Right ventricle myocardium inferior (tissue), 1 donor: ENCODE measurements around the gene KCNQ1. TPM values are rescaled to one million over a fixed set of nuclear protein-coding genes. Genes with fewer than 3 reads are reported as not detected.

Experiments used
- ATAC-seq: fragments of 200-7000 bp; cut with Tn5 transposase; one replicate; pipeline ENCODE4 v1.9.1; 2020; ENCODE audit warnings: mild to moderate bottlenecking, moderate library complexity
- DNase-seq: peaks from one replicate; pipeline ENCODE4 v3.0.0; 2021; ENCODE audit errors: missing footprints
- intact Hi-C: fragments of 100-400 bp; cut with DNase I; formaldehyde crosslinking; loops from one replicate; pipeline ENCODE4 v1.11.0; 2022
- total RNA-seq: library from RNA; stranded (reverse); fragmentation: NEBNext Ultra II Directional; extraction: Animal tissue kit (Norgen Biotek cat#: 25700); gene quantifications from one replicate; pipeline ENCODE4 v1.2.1, GENCODE V29; 2021
- donor health status: DM: no; HTN: yes; CAD: no; lungs with severe emphysema.

Gene KCNQ1
- total RNA-seq, 1 donor from 2014 or later, result 40.0 TPM

DNA sequence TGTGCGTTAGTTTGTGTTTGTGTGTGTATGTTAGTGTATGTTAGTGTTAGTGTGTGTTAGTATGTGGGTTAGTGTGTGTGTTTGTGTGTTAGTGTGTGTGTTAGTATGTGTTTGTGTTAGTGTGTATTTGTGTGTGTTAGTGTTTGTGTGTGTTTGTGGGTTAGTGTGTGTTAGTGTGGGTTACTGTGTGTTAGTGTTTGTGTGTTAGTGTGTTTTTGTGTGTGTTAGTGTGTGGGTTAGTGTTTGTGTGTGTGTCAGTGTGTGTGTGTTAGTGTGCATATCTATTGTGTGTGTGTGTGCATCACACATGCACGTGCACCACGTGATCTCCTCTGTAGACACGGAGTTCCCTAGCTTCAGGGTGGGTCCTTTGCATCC lies 139.6 kb downstream of the KCNQ1 start:
- intact Hi-C loops, result no loop called here
- DNase-seq (no peak), ATAC-seq (no peak)

DNA sequence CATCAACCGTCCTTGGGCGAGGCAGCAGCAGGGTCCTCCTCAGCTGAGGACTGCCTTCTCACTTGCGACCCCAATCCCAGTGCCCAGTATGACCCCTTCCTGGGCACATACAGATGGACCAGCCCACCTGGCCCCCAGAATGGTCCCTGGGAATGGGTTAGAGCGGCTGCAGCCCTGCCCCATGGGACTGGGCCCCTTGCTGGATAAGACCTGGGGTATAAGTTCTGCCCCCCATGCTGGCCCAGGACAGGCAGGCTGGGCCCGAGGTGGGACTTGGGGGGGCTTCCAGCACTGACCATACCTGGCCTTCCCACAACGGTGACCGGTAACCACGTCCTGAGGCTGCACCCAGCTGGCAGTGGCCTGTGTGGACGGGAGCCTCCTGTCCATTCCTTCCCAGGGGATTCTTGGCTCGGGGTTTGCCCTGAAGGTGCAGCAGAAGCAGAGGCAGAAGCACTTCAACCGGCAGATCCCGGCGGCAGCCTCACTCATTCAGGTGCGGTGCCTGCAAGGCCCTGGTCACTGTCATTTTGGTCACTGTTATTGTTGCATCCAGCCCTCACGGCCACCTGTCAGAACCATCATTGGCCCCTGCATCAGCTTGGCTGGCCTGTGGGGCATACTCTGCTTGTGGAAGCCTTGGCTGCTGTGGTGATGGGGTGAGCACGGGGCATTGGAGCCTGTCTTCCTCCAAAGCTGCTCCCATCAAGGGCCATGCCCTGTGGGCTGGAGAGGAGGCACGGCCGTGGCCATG lies 140.2 kb downstream of the KCNQ1 start:
- peak; percentile 42 for DNase-seq
- intact Hi-C loops, result no loop called here
- no peak for ATAC-seq

DNA sequence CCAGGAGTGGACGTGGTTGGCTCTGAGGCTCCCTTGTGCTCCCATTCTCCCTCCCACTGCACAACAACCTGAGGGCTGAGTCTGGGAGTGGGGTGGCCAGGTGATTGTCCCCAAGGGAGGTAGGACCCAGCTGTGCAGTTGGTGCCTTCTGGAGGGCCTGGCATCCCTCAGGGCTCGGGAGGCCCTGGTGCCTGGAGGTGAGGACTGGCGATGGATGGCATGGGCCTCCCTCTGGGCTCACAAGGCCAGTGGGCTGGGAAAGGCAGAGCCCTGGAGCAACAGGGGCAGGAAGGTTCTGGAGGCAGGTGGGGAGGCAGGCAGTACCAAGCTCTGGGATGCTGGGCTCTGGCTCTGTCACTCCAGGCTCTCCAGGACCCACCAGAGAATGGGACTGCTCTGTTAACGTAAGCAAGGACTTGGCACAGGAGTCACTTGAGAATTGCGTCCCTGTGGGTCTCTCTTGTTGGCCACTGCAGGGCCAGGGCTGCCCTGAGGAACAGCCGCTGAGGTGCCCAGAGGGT lies 140.8 kb downstream of the KCNQ1 start:
- intact Hi-C loops, result no loop called here
- no peak for DNase-seq
- no peak for ATAC-seq

DNA sequence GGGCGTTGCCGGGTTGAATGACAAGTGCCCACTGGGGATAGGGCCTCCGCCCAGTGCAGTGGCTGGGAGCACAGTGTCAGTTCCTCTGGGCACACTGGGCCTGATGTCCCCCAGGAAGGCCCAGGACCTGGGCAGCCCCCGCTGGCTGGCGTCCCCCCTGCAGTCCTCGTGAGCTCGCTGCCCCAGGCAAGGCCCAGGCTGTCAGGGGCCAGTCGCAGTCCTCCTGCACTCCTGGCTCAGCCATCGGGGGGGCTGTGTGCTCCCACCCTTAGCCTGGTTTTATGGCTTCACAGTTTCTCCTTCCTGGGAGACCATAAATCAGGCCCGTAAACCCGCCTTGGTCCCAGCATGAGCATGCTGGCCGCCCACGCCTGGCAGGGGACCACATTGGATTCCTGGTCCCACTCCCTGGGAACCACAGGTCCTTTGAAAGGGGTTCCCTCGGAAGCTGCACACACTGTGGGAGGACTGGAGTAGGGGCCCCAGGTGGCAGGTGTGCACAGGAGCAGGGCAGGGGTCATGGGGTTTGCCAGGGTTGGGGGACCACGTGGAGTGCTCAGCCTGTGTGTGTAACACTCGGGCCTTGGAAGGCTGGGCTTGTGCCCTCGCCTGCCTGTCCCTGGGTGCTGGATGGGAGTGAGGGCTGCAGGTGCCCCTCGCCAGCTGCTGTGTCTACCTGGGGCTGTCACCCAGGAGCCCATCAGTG lies 141.4 kb downstream of the KCNQ1 start:
- intact Hi-C loops, result no loop called here
- peak; percentile 48 for DNase-seq
- no peak for ATAC-seq

DNA sequence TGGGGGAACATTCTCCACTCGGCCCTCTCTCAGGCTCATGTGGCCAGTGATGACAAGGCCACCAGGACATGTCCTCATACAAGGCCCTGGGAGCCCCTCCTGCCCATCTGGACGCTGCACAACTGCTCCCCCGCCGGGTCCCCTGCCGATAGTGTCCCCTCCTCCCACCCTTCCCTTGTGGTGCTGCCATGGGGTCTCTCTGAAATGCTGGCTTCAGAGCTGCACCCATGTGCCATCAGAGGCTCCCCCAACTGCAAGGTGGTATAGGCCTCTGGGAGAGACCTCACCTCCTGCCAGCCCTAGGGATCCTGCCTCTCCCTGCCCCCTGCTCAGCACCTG lies 142.0 kb downstream of the KCNQ1 start:
- DNase-seq, result peak; percentile 50
- intact Hi-C loops, result no loop called here
- ATAC-seq, result no peak

DNA sequence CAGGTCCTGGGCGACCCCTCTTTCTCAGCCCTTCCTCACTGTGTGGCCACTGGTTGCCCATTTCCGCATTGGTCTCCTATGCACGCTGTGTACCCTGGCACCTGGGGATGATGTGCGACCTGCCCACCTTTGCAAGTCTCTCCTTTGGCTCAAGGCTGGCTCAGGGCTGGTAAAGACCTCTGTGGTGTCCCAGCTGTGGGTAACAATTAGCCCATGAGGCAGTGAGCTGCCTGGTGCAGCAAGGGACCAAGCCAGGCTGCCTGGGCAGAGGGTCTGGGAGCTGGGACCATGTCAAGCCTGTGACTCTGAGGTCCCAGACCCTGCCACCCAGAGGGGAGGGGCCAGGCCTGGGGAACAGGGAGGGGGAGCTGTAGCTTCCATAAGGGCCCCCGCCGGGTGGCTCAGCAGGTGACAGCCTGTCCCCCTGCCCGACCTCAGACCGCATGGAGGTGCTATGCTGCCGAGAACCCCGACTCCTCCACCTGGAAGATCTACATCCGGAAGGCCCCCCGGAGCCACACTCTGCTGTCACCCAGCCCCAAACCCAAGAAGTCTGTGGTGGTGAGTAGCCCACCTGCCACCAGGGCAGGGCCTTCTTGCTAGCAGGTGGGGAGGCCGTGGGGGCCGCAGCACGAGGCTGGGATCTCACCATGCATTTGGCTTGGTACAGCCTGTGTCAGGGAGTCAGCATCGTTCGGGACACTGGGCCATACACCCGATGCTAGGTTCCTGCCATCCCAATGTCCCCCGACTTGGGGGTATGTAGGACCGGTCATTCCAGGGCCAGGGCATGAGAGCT lies 142.5 kb downstream of the KCNQ1 start:
- intact Hi-C loops, result no loop called here
- ATAC-seq, result no peak
- peak; percentile 61 for DNase-seq

DNA sequence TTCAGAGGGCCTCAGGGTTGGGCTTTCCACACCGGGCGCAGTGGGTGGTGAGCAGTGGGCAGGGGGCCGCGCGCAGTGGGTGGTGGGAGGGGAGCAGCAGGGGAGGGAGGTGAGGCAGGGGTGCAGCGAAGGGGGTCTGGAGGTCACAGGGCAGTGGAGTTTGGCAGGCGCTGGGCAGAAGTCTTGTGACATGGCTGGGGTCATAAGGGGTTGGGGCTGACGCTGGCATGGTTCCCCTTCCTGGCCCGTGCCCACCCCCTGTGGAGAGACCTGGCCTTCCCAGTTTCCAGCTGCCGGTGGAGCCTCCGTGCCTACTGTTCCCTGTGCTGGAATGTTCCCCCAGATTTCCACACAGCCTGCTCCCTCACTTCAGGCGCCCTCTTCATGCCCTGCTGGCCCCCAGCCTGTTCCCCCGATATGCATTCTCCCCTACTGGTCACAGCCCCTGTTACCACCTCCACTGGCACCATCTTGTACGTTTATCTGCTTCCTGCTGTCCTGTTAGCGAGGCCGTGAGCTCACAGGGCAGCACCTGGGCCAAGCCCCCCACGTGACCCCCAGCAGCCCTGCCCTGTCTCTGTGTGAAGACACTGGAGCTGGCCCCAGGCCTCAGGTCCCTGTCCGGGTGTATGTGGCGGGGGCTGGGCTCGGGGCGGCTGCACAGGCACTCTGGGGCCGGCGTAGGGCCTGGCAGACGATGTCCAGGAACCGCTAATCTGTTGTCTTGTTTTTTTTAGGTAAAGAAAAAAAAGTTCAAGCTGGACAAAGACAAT lies 143.4 kb downstream of the KCNQ1 start:
- intact Hi-C loops, result no loop called here

DNA sequence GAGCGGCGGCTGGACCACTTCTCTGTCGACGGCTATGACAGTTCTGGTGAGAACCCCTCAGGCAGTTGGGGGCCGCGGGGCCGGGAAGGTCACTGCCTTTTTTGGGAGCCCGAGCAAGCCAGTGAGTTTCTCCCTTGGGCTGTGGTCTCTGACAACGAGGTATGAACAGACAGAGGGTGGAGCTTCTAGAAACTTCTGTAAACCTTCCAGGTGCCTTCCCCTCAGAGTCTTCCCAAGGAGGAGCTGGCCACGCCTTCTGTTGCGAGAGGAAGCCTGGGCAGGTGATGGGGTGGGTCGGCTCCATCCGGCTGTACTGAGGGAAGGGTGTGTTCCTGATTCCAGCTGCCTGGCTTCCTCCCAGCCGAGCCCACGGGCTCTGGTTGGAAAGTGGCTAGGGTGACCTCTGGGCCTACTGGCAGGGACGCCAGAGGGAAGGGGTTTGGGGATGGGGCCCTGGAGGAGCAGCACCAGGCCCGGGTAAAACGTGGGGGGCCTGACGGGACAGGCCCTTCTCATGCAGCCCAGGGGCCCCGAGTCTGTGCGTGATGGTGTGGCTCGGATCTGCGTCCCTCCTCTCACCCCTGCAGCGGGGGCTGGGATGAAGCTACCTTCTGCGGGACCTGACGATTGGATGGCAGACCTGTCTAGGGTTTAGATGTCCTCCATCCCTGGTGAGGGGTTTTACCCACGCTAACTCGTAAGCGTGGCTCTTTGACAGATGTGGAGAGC lies 144.2 kb downstream of the KCNQ1 start:
- intact Hi-C loops, result no loop called here
- peak; percentile 56 for DNase-seq
- ATAC-seq, result no peak

More for the DNA sequence above, 143.4 kb downstream of the KCNQ1 start:
- DNase-seq (peak; percentile 45), ATAC-seq (no peak)

DNA sequence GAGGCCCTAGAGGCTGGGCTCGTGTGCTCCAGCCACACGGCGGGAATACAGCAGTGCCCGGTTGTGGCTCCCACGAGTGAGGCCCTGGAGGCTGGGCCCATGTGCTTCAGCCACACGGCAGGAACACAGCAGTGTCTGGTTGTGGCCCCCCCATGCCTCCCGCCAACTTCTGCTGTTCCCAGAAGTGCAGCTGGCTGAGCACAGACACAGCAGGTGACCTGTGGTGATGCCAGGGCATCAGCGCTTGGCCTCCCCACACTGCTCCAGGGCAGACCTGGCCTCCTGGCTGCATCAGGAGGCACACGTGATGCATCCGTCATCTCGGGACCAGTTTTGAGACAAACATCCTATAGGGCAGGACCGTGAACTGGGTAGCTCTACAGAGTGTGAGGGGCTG lies 144.7 kb downstream of the KCNQ1 start:
- DNase-seq (peak; percentile 41), ATAC-seq (no peak)
- intact Hi-C loops, result no loop called here

DNA sequence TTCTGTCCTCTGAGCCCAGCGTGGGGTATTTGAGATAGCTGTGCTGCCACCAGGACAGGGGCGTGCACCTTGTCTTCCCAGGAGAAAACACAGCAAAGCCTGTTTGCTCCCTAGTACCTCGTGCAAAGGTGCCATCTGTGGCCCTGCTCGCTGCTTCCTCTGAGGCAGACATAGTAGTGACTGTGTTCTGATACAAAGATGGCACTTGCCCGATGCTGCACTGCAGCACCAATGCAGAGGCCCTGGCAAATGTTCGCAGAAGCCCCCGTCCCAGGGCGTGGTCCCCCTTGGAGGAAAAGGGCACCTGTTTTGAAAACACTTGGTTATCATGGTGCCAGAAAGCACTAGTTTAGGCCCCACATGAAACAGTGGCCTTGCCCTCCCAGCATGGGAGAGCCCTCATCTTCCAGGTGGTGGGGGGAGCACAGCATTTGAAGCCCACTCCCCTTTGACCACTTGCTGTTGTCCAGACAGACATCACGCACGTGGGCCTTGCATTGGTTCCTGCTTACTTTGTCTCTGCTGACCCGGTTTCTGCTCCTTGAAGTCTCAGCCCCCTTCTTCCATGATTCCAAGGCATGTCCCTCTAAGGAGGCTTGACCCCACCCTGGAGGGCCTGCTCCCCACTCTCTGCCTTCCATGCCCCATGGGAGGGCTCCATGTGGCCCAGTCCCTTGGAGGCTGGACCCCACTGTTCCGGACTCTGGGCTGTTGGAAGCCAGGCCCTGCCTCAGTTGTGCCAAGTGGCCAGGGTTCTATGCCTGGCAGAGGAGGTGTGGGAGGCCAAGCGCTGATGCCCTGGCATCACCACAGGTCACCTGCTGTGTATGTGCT lies 145.5 kb downstream of the KCNQ1 start:
- intact Hi-C loops, result no loop called here
- DNase-seq (no peak), ATAC-seq (no peak)

DNA sequence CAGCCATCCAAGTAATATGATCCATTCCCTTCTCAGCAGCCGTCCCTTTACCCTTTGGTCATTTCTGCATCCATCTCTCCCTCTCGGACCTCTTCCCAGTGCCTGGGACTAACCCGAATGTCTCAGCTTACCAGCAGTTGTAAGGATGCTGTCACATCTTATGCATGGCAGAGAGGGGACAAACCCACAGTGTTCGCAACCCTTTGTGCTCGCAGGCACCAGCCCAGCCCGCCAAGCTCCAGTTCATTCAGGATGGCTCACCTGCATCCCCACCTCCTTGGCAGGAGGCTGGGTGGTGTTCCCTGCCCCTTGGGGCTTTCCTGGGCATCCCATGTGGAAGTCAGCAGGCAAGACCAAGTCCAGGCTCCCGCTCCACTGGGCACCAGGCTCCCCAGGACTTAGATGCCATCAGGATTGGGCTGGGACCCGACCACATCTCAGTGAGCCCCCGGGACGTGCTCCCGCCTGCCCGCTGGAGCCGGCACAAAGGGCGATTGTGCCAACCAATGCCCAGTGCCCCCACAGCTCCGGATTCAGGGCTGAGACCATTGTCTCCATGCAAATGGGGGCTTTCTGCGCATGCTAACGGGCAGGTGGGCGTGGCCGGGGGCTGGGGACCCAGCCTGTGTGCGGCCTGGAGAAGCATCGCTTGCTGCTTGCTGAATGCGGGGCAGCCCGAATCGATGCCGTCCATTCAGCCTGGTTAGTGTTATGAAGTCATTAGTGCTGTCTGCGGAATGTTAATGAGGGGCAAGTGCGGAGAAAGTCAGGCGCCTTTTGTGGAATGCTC lies 146.4 kb downstream of the KCNQ1 start:
- intact Hi-C loops, result no loop called here
- DNase-seq, result no peak
- no peak for ATAC-seq

DNA sequence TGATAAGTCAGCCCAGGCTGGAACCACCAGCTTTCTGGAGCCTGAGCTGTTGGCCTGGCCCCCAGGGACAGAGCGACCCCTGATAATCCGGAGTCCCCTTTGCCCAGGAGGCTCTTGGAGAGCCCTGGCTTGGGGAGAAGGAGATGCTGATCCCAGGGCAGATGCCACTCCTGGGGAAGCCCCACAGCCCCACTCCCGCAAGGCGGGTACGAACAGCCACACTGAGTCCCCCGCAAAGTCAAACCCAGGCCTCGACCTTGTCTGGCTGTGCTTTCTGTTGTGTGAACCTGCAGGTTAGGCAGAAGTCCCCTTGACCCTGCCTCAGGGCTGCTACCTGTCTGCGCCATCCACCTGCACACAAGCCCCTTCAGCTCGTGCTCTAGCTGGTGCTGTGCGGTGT lies 147.0 kb downstream of the KCNQ1 start:
- DNase-seq, result no peak
- intact Hi-C loops, result no loop called here
- no peak for ATAC-seq

DNA sequence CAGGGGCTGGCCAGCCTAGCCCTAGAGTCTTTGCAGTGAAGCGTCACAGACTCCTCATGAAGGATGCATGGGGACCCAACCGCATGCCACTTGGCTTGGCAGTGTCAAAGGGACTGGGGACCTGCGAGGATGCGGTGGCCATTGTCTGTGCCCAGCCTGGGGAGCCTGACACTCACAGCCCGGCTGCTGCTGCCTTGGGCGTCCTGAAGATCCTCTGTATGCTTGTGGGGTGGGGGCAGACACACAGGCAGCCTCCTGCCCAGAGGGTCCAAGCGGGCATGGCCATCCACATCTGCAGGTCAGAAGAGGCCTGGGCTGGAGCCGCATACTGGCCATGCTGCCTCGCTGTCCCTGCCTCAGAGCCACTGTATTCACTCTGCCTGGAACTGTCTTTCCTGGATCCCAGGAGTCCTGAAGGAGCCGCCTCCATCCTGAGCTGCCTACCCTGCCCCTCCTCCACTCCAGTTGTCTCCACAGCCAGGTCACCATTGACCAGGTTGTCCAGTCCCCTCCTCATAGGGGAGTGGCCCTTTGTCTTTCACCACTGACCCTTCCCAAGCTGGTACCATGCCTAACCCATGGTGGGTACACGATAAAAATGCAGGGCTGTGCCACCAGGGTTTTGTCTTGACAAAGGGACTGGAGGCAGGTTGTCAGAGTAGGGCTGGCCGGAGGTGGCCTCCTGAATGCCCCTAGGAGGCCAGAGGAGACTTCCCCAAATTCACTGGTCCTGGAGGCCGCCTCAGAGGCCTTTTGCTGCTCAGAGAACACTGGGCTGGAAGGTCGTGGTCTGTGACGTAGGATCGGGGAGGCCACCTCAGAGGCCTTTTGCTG lies 148.0 kb downstream of the KCNQ1 start:
- ATAC-seq, result no peak
- intact Hi-C loops, result no loop called here
- peak; percentile 53 for DNase-seq

DNA sequence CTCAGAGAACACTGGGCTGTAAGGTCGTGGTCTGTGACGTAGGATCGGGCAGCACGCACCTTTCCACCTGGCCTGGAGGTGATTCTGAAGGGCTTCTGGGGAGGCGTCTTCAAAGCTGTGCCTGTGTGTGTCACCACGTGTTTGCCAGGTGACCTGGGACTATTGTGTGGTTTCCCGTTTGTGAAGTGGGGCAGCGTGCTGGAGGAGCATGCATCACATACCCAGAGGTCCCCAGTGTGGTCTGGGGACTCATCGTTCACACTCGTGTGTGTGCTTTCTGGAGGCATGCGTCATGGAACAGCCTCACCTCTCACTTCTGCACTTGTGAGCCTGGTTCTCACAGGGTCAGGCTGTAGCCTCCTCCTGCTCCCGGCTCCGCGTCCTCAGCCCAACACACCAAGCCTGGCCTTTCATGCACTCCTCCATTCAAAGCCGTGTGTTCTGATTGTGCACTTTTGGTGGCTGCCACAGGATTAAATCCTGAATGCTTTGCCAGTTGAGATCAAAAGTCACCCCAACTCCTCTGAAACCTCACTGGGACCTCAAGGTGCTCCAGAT lies 148.7 kb downstream of the KCNQ1 start:
- intact Hi-C loops, result no loop called here
- DNase-seq, result no peak
- no peak for ATAC-seq

DNA sequence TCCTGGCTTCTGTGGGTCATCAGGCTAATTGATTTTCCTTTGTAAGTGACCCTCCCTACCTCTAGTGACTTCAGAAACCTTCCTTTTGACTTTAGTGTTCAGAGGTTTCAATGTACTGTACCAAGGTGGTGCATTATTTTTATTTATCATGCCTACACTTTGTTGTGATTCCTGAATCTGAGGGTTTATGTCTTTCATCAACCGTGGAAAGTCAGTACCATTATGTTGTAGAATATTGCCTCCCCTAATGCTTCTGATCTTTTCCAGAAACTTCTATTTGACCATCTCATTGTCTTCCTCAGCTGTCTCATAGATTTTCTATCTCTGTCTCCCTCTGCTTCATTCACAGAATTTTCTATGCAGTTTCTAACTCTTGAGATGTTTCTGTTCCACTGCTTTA lies 149.5 kb downstream of the KCNQ1 start:
- ATAC-seq (no peak), DNase-seq (no peak)
- intact Hi-C loops, result no loop called here

DNA sequence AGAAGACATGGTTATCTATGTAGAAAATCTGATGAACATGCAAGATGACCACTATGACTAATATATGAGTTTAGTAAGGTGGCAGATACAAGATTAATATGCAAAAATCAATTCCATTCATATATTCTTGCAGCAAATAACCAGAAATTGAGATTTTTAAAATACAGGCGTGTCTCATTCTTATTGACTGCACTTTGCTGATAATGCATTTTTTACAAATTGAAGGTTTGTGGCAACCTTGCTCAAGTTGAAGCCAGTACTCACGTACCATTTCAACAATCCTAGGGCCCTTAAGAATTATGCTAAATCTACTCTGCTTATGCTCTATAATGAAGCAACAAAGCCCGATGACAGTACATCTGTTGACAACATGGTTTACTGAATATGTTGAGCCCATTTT lies 150.4 kb downstream of the KCNQ1 start:
- DNase-seq, result no peak
- intact Hi-C loops, result no loop called here
- ATAC-seq, result no peak
